ENCODE measurements around the gene PTPRG.

PTPRG gene

GRCh38 chr3:61583890-61584875, 22.8 kb downstream of the PTPRG start:
- in situ Hi-C loops (cut with MboI; ENCODE audit: low sequenced_read_pairs) = no loop called here

- in situ Hi-C loops (cut with MboI; ENCODE audit: low sequenced_read_pairs) = no loop called here
Observed at GRCh38 chr3:61589856-61590255, 28.5 kb downstream of the PTPRG start.

- in situ Hi-C loops (cut with MboI; ENCODE audit: low sequenced_read_pairs) = no loop called here
Observed at GRCh38 chr3:61591300-61591699, 29.9 kb downstream of the PTPRG start.

GRCh38 chr3:61593446-61594029, 32.2 kb downstream of the PTPRG start:
- in situ Hi-C loops (cut with MboI; ENCODE audit: low sequenced_read_pairs) = no loop called here

GRCh38 chr3:61594144-61594963, 33.0 kb downstream of the PTPRG start:
- in situ Hi-C loops (cut with MboI; ENCODE audit: low sequenced_read_pairs) = no loop called here

GRCh38 chr3:61594964-61595285, 33.6 kb downstream of the PTPRG start:
- in situ Hi-C loops (cut with MboI; ENCODE audit: low sequenced_read_pairs) = no loop called here

GRCh38 chr3:61595288-61595687, 33.9 kb downstream of the PTPRG start:
- in situ Hi-C loops (cut with MboI; ENCODE audit: low sequenced_read_pairs) = no loop called here

- in situ Hi-C loops (cut with MboI; ENCODE audit: low sequenced_read_pairs) = no loop called here
Observed at GRCh38 chr3:61595826-61596225, 34.5 kb downstream of the PTPRG start.

GRCh38 chr3:61597906-61598305, 36.5 kb downstream of the PTPRG start:
- in situ Hi-C loops (cut with MboI; ENCODE audit: low sequenced_read_pairs) = no loop called here

GRCh38 chr3:61600195-61600594, 38.8 kb downstream of the PTPRG start:
- in situ Hi-C loops (cut with MboI; ENCODE audit: low sequenced_read_pairs) = no loop called here

- in situ Hi-C loops (cut with MboI; ENCODE audit: low sequenced_read_pairs) = no loop called here
Observed at GRCh38 chr3:61601831-61602230, 40.5 kb downstream of the PTPRG start.

- in situ Hi-C loops (cut with MboI; ENCODE audit: low sequenced_read_pairs) = no loop called here
Observed at GRCh38 chr3:61602466-61602865, 41.1 kb downstream of the PTPRG start.

- in situ Hi-C loops (cut with MboI; ENCODE audit: low sequenced_read_pairs) = no loop called here
Observed at GRCh38 chr3:61605589-61606175, 44.3 kb downstream of the PTPRG start.

- in situ Hi-C loops (cut with MboI; ENCODE audit: low sequenced_read_pairs) = no loop called here
Observed at GRCh38 chr3:61606196-61606595, 44.8 kb downstream of the PTPRG start.

- in situ Hi-C loops (cut with MboI; ENCODE audit: low sequenced_read_pairs) = no loop called here
Observed at GRCh38 chr3:61608072-61608471, 46.7 kb downstream of the PTPRG start.

GRCh38 chr3:61608711-61609110, 47.3 kb downstream of the PTPRG start:
- in situ Hi-C loops (cut with MboI; ENCODE audit: low sequenced_read_pairs) = no loop called here

- in situ Hi-C loops (cut with MboI; ENCODE audit: low sequenced_read_pairs) = no loop called here
Observed at GRCh38 chr3:61610316-61610715, 48.9 kb downstream of the PTPRG start.

GRCh38 chr3:61612211-61613194, 51.1 kb downstream of the PTPRG start:
- in situ Hi-C loops (cut with MboI; ENCODE audit: low sequenced_read_pairs) = no loop called here

- in situ Hi-C loops (cut with MboI; ENCODE audit: low sequenced_read_pairs) = no loop called here
Observed at GRCh38 chr3:61613666-61614065, 52.3 kb downstream of the PTPRG start.

- in situ Hi-C loops (cut with MboI; ENCODE audit: low sequenced_read_pairs) = no loop called here
Observed at GRCh38 chr3:61615643-61616042, 54.3 kb downstream of the PTPRG start.

Measured in hTERT RPE-1 (cell line).